Left lobe of liver (tissue), 2 donors: ENCODE results near the gene RAG1. TPM values are rescaled to one million over a fixed set of nuclear protein-coding genes. Genes with fewer than 3 reads are reported as not detected.
A peak's percentile ranks its signal among the peaks of the same experiment; 100 is the strongest.

Experiments
- ATAC-seq: fragments of 200-7000 bp; cut with Tn5 transposase; one replicate; pipeline ENCODE4 v1.9.1; 2020; ENCODE audit warnings: mild to moderate bottlenecking, moderate library complexity
- DNase-seq: peaks from one replicate; pipeline ENCODE4 v3.0.0-alpha.2; 2020; ENCODE audit warnings: low spot score
- total RNA-seq: library from RNA; stranded (reverse); gene quantifications from one replicate; pipeline ENCODE4 v1.2.1, GENCODE V29; 2021
- donor health status: DM: no; HTN: no; CAD: no; lungs with moderate emphysema.
- donor health status: DM: no; HTN: yes; CAD: no.

Gene RAG1
- total RNA-seq, 1 donor from 2014 or later = 1.2 TPM

- ATAC-seq = no peak
- no peak for DNase-seq
Observed at GRCh38 chr11:36588099-36588498, 20.3 kb downstream of the RAG1 start.

GRCh38 chr11:36590513-36590912, 22.7 kb downstream of the RAG1 start:
- no peak for DNase-seq
- no peak for ATAC-seq

GRCh38 chr11:36591433-36591832, 23.6 kb downstream of the RAG1 start:
- ATAC-seq = no peak
- DNase-seq = no peak

GRCh38 chr11:36594316-36594989, 26.6 kb downstream of the RAG1 start, which contains the start of gene IFTAP:
Gene IFTAP (plus strand): TSS chr11:36594502. CDS start chr11:36610104, 15,602 bp downstream.
- ATAC-seq (peak; percentile 99), DNase-seq (peak; percentile 65)

GRCh38 chr11:36596880-36597279, 29.1 kb downstream of the RAG1 start:
- no peak for DNase-seq
- ATAC-seq = no peak

- no peak for DNase-seq
- ATAC-seq = no peak
Observed at GRCh38 chr11:36598051-36598450, 30.2 kb downstream of the RAG1 start, which contains the start of gene RAG2. Gene RAG2 (minus strand): TSS chr11:36598236. CDS start chr11:36594168, 4,068 bp downstream.

- DNase-seq = no peak
- ATAC-seq = no peak
Observed at GRCh38 chr11:36600180-36600579, 32.4 kb downstream of the RAG1 start.

- ATAC-seq = no peak
- DNase-seq = no peak
Observed at GRCh38 chr11:36601155-36601554, 33.3 kb downstream of the RAG1 start.

GRCh38 chr11:36602135-36602534, 34.3 kb downstream of the RAG1 start:
- DNase-seq (no peak), ATAC-seq (no peak)

- no peak for ATAC-seq
- DNase-seq = no peak
Observed at GRCh38 chr11:36605221-36606216, 37.7 kb downstream of the RAG1 start.

GRCh38 chr11:36608491-36609199, 40.8 kb downstream of the RAG1 start:
- DNase-seq = no peak
- peak; percentile 48 for ATAC-seq

- ATAC-seq (no peak), DNase-seq (no peak)
Observed at GRCh38 chr11:36609383-36609782, 41.6 kb downstream of the RAG1 start.

GRCh38 chr11:36615826-36616225, 48.0 kb downstream of the RAG1 start:
- DNase-seq (no peak), ATAC-seq (no peak)

- DNase-seq = no peak
Observed at GRCh38 chr11:36617543-36618362, 49.9 kb downstream of the RAG1 start.

GRCh38 chr11:36618363-36619047, 50.7 kb downstream of the RAG1 start:
- DNase-seq (no peak), ATAC-seq (no peak)

More at GRCh38 chr11:36617543-36618362, 49.9 kb downstream of the RAG1 start:
- no peak for ATAC-seq

- ATAC-seq = no peak
- DNase-seq = no peak
Observed at GRCh38 chr11:36619502-36619901, 51.7 kb downstream of the RAG1 start.

GRCh38 chr11:36620246-36620645, 52.4 kb downstream of the RAG1 start:
- no peak for ATAC-seq

GRCh38 chr11:36622431-36623136, 54.8 kb downstream of the RAG1 start:
- no peak for DNase-seq
- peak; percentile 68 for ATAC-seq

More at GRCh38 chr11:36620246-36620645, 52.4 kb downstream of the RAG1 start:
- no peak for DNase-seq

GRCh38 chr11:36623494-36623893, 55.7 kb downstream of the RAG1 start:
- ATAC-seq = no peak
- DNase-seq = no peak
